ENCODE data around the gene WWP2. TPM values are rescaled to one million over a fixed set of nuclear protein-coding genes. Genes with fewer than 3 reads are reported as not detected.

The WWP2 gene
- polyA plus RNA-seq, 1 donor (not counting 4 experiments of a cell fraction or from before 2014, with no cell fraction given): 6.9 TPM

GRCh38 chr16:69861292-69862030 is 99.3 kb downstream of the WWP2 start:
- FAIRE-seq (no peak), DNase-seq (ENCODE audit: low read depth, low spot score) (no peak)
- Histone ChIP-seq H2AFZ (ENCODE audit: control insufficient read depth, low read length) (no peak overlapping the region), H4K20me1 (ENCODE audit: control insufficient read depth, extremely low read depth, insufficient read depth, low read length) (no peaks in the 10 kb centered on the region), H3K9ac (ENCODE audit: control insufficient read depth, extremely low read depth, insufficient read depth, low read length) (no peak overlapping the region), H3K4me1 (ENCODE audit: control insufficient read depth, extremely low read depth, insufficient read depth, low read length) (no peaks in the 10 kb centered on the region), H3K9me1 (ENCODE audit: control insufficient read depth, extremely low read depth, insufficient read depth, low read length) (no peaks in the 10 kb centered on the region), H3K79me2 (ENCODE audit: control insufficient read depth, insufficient read depth, low read length) (no peaks in the 10 kb centered on the region), H3K36me3 (ENCODE audit: control insufficient read depth in 2 of 2, extremely low read depth in 1 of 2, insufficient read depth in 2 of 2, low read length in 2 of 2) (no peaks in the 10 kb centered on the region), H3K4me3 (ENCODE audit: control insufficient read depth in 2 of 3, extremely low read depth in 1 of 3, insufficient read depth in 2 of 3, low read depth in 1 of 3, low read length in 3 of 3) (no peak overlapping the region), H3K9me3 (ENCODE audit: control insufficient read depth, low read depth, low read length) (no peaks in the 10 kb centered on the region), H3K27me3 (ENCODE audit: control insufficient read depth, extremely low read depth, insufficient read depth, low read length) (no peaks in the 10 kb centered on the region), H3K27ac (ENCODE audit: control insufficient read depth, insufficient read depth, low read length) (no peak overlapping the region), H3K4me2 (ENCODE audit: control insufficient read depth, extremely low read depth, insufficient read depth, low read depth, low read length) (no peak overlapping the region)
- dilution Hi-C loops (cut with MboI; ENCODE audit: extremely low pct_ligation_motif_present, low sequenced_read_pairs): no loop called here
- TF ChIP-seq EZH2 (IDR thresholded peaks at IDR 0.05; ENCODE audit: low read length): no peak
- TF ChIP-seq CTCF (optimal IDR thresholded peaks at IDR 0.05 in 1 of 3, IDR thresholded peaks at IDR 0.05 in 1 of 3, conservative IDR thresholded peaks at IDR 0.05 in 1 of 3; ENCODE audit: extremely low read depth in 1 of 3, insufficient read depth in 2 of 3, low read length in 3 of 3): no peak

- dilution Hi-C loops (cut with MboI; ENCODE audit: extremely low pct_ligation_motif_present, low sequenced_read_pairs): no loop called here
- H3K9ac ChIP-seq (ENCODE audit: control insufficient read depth, extremely low read depth, insufficient read depth, low read length): no peak overlapping the region
- FAIRE-seq: no peak
Observed at GRCh38 chr16:69863401-69864281, 101.5 kb downstream of the WWP2 start.

More at GRCh38 chr16:69863401-69864281, 101.5 kb downstream of the WWP2 start:
- Histone ChIP-seq H3K9me3 (ENCODE audit: control insufficient read depth, low read depth, low read length) (no peaks in the 10 kb centered on the region), H3K4me1 (ENCODE audit: control insufficient read depth, extremely low read depth, insufficient read depth, low read length) (no peaks in the 10 kb centered on the region), H2AFZ (ENCODE audit: control insufficient read depth, low read length) (no peak overlapping the region), H3K9me1 (ENCODE audit: control insufficient read depth, extremely low read depth, insufficient read depth, low read length) (no peaks in the 10 kb centered on the region), H3K36me3 (ENCODE audit: control insufficient read depth in 2 of 2, extremely low read depth in 1 of 2, insufficient read depth in 2 of 2, low read length in 2 of 2) (no peaks in the 10 kb centered on the region), H3K27ac (ENCODE audit: control insufficient read depth, insufficient read depth, low read length) (no peak overlapping the region), H3K4me3 (ENCODE audit: control insufficient read depth in 2 of 3, extremely low read depth in 1 of 3, insufficient read depth in 2 of 3, low read depth in 1 of 3, low read length in 3 of 3) (no peak overlapping the region), H3K4me2 (ENCODE audit: control insufficient read depth, extremely low read depth, insufficient read depth, low read depth, low read length) (no peak overlapping the region), H4K20me1 (ENCODE audit: control insufficient read depth, extremely low read depth, insufficient read depth, low read length) (no peaks in the 10 kb centered on the region), H3K27me3 (ENCODE audit: control insufficient read depth, extremely low read depth, insufficient read depth, low read length) (no peaks in the 10 kb centered on the region), H3K79me2 (ENCODE audit: control insufficient read depth, insufficient read depth, low read length) (no peaks in the 10 kb centered on the region)
- TF ChIP-seq EZH2 (IDR thresholded peaks at IDR 0.05; ENCODE audit: low read length) (no peak), CTCF (optimal IDR thresholded peaks at IDR 0.05 in 1 of 3, IDR thresholded peaks at IDR 0.05 in 1 of 3, conservative IDR thresholded peaks at IDR 0.05 in 1 of 3; ENCODE audit: extremely low read depth in 1 of 3, insufficient read depth in 2 of 3, low read length in 3 of 3) (no peak)
- DNase-seq (ENCODE audit: low read depth, low spot score): no peak

Data from keratinocyte (primary cell).